Measurements from ENCODE around the gene C1orf226. TPM values are rescaled to one million over a fixed set of nuclear protein-coding genes. Genes with fewer than 3 reads are reported as not detected.

Gene C1orf226
- total and polyA plus RNA-seq, 4 donors = 2.2 to 25.2 (median 10.8) TPM

- 92% methylated on average over 2 of the region's 2 CpGs for WGBS
Measured at GRCh38 chr1:162406811-162407210, 25.3 kb downstream of the C1orf226 start.

DNA sequence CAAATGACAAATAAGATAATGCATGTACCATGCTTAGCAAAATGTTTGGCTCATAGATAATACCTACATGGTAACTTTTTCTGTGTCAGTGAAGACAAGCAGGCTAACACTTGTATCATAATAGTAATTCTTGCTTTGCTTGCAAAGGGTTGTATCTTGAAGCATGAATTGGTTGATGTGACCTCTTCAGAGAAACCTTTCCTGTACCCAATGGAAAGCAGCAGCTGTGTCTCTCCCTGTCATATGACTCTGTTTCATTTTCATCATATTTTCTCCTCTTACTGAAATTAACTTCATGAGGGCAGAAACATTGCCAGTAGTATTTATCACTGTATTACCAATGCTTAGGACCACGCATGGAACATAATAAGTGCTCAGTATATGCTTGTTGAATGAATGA, 26.0 kb downstream of the C1orf226 start:
- 93% methylated on average over 1 of the region's 1 CpG for WGBS
- TF ChIP-seq JUND (IDR thresholded peaks at IDR 0.05) (no peak), FOXA1 (IDR thresholded peaks at IDR 0.05) (no peak), RXRA (IDR thresholded peaks at IDR 0.05) (no peak), ATF3 (IDR thresholded peaks at IDR 0.05) (no peak), GABPA (IDR thresholded peaks at IDR 0.05 in 1 of 2, conservative IDR thresholded peaks at IDR 0.05 in 1 of 2) (no peak), REST (IDR thresholded peaks at IDR 0.05) (no peak), MAX (IDR thresholded peaks at IDR 0.05) (no peak), YY1 (IDR thresholded peaks at IDR 0.05) (no peak), SP1 (IDR thresholded peaks at IDR 0.05) (no peak), TAF1 (conservative IDR thresholded peaks at IDR 0.05) (no peak)

More at GRCh38 chr1:162406811-162407210, 25.3 kb downstream of the C1orf226 start:
- H3K27me3 ChIP-seq (ENCODE audit: control insufficient read depth in 4 of 4, insufficient read depth in 4 of 4, low read length in 3 of 4) = peaks cover 0 to under 1% (median 0%) of the 10 kb centered on the region in 4 donors
- H3K9ac ChIP-seq (ENCODE audit: low read depth in 1 of 2, low read length in 2 of 2) = no peak overlapping the region
- H3K36me3 ChIP-seq (ENCODE audit: control insufficient read depth in 4 of 4, insufficient read depth in 3 of 4, low read depth in 1 of 4, low read length in 3 of 4) = no peaks in the 10 kb centered on the region
- no peaks in the 10 kb centered on the region for H3K4me1 ChIP-seq (ENCODE audit: control insufficient read depth in 4 of 4, insufficient read depth in 4 of 4, low read length in 3 of 4)
- H3K9me3 ChIP-seq (ENCODE audit: control insufficient read depth in 4 of 4, low read length in 3 of 4) = no peaks in the 10 kb centered on the region
- DNase-seq (ENCODE audit: low spot score) = no peak
- TF ChIP-seq MAX (IDR thresholded peaks at IDR 0.05) (no peak), ZBTB33 (IDR thresholded peaks at IDR 0.05) (no peak), FOXA2 (IDR thresholded peaks at IDR 0.05) (no peak), YY1 (IDR thresholded peaks at IDR 0.05) (no peak), FOXA1 (IDR thresholded peaks at IDR 0.05) (no peak), NR2F2 (IDR thresholded peaks at IDR 0.05) (no peak), SP1 (IDR thresholded peaks at IDR 0.05) (no peak), REST (IDR thresholded peaks at IDR 0.05) (no peak), HNF4A (conservative IDR thresholded peaks at IDR 0.05) (no peak)
- no peak overlapping the region for H3K27ac ChIP-seq (ENCODE audit: low read depth in 1 of 2, low read length in 2 of 2)
- no peak overlapping the region for H3K4me3 ChIP-seq (ENCODE audit: low read depth in 1 of 3, low read length in 3 of 3)

More for the DNA sequence above, 26.0 kb downstream of the C1orf226 start:
- no peaks in the 10 kb centered on the region for H3K36me3 ChIP-seq (ENCODE audit: control insufficient read depth in 4 of 4, insufficient read depth in 3 of 4, low read depth in 1 of 4, low read length in 3 of 4)
- no peak for DNase-seq (ENCODE audit: low spot score)
- no peak overlapping the region for H3K9ac ChIP-seq (ENCODE audit: low read depth in 1 of 2, low read length in 2 of 2)
- H3K27ac ChIP-seq (ENCODE audit: low read depth in 1 of 2, low read length in 2 of 2) = no peak overlapping the region
- no peaks in the 10 kb centered on the region for H3K4me1 ChIP-seq (ENCODE audit: control insufficient read depth in 4 of 4, insufficient read depth in 4 of 4, low read length in 3 of 4)
- peaks cover 0 to 6% (median 0%) of the 10 kb centered on the region in 4 donors for H3K27me3 ChIP-seq (ENCODE audit: control insufficient read depth in 4 of 4, insufficient read depth in 4 of 4, low read length in 3 of 4)
- no peak overlapping the region for H3K4me3 ChIP-seq (ENCODE audit: low read depth in 1 of 3, low read length in 3 of 3)
- no peaks in the 10 kb centered on the region for H3K9me3 ChIP-seq (ENCODE audit: control insufficient read depth in 4 of 4, low read length in 3 of 4)

Measured in liver (tissue), 9 donors.